ENCODE data around the gene OR10H3. TPM values are rescaled to one million over a fixed set of nuclear protein-coding genes. Genes with fewer than 3 reads are reported as not detected.

OR10H3 gene
- total RNA-seq (not detected), polyA plus RNA-seq (not detected)
- long read RNA-seq, donor 1 = 0 reads
- long read RNA-seq, donor 2 = 0 reads
- long read RNA-seq, donor 3 = 0 reads

- H3K27me3 ChIP-seq = peaks cover 0 to 5% (median 0%) of the 10 kb centered on the region in 7 donors
- no peak for DNase-seq
- peaks cover 0 to 4% (median 0%) of the 10 kb centered on the region in 9 donors for H3K4me1 ChIP-seq
- intact Hi-C loops (cut with DNase I) = no loop called here
- H3K9me3 ChIP-seq = peaks cover 0 to 25% (median 16%) of the 10 kb centered on the region in 11 donors
- no peak for TF ChIP-seq CTCF (IDR thresholded peaks at IDR 0.05)
- no peaks in the 10 kb centered on the region for H3K36me3 ChIP-seq
- H3K4me3 ChIP-seq = no peak within 1 kb of the TSS
- ATAC-seq = no peak
- H3K27ac ChIP-seq = no peak within 1 kb of the TSS
- 55 to 66% methylated on average over 4 of the region's 4 CpGs for WGBS, 2 donors
These were observed at the start of gene OR10H3 for GRCh38 chr19:15737722-15738121. Gene OR10H3, plus strand, starts transcription at chr19:15737985. Its CDS starts 3,408 bp downstream, at chr19:15741393.

GRCh38 chr19:15696654-15697194 lies 41.1 kb upstream of the OR10H3 start:
- Histone ChIP-seq H3K4me1 (no peaks in the 10 kb centered on the region), H3K27me3 (peaks cover 0 to 6% (median 0%) of the 10 kb centered on the region in 7 donors), H3K27ac (no peak overlapping the region), H3K36me3 (peaks cover 0 to 11% (median 0%) of the 10 kb centered on the region in 9 donors), H3K4me3 (no peak overlapping the region), H3K9me3 (peaks cover 0 to 26% (median 0%) of the 10 kb centered on the region in 11 donors)
- intact Hi-C loops (cut with DNase I) = no loop called here
- 71 to 72% methylated on average over 19 of the region's 19 CpGs for WGBS, 2 donors
- DNase-seq (no peak), ATAC-seq (no peak)
- no peak for TF ChIP-seq CTCF (IDR thresholded peaks at IDR 0.05)

GRCh38 chr19:15701757-15702533 lies 35.8 kb upstream of the OR10H3 start:
- no peak for DNase-seq
- Histone ChIP-seq H3K27ac (no peak overlapping the region), H3K36me3 (peaks cover 0 to 11% (median 0%) of the 10 kb centered on the region in 9 donors), H3K4me3 (no peak overlapping the region), H3K9me3 (peaks cover 0 to 21% (median 0%) of the 10 kb centered on the region in 11 donors), H3K4me1 (peaks cover 0 to 17% (median 12%) of the 10 kb centered on the region in 9 donors), H3K27me3 (peaks cover 0 to 1% (median 0%) of the 10 kb centered on the region in 7 donors)
- 52 to 65% methylated on average over 4 of the region's 4 CpGs for WGBS, 2 donors
- intact Hi-C loops (cut with DNase I) = no loop called here
- TF ChIP-seq CTCF (IDR thresholded peaks at IDR 0.05) = no peak
- ATAC-seq = peak in 3 of 8 donors; percentile 17 to 31 (median 22)

- Histone ChIP-seq H3K9me3 (peaks cover 0 to 21% (median 0%) of the 10 kb centered on the region in 11 donors), H3K36me3 (peaks cover 0 to 11% (median 0%) of the 10 kb centered on the region in 9 donors), H3K4me3 (no peak overlapping the region), H3K4me1 (peaks cover 0 to 17% (median 12%) of the 10 kb centered on the region in 9 donors), H3K27ac (no peak overlapping the region), H3K27me3 (no peaks in the 10 kb centered on the region)
- ATAC-seq = peak; percentile 79 to 94 (median 92)
- intact Hi-C loops (cut with DNase I) = no loop called here
- WGBS, 2 donors = 3 to 6% methylated on average over 7 of the region's 7 CpGs
- TF ChIP-seq CTCF (IDR thresholded peaks at IDR 0.05) = no peak
- peak; percentile 76 to 83 for DNase-seq
These were observed 35.3 kb upstream of the OR10H3 start for GRCh38 chr19:15702534-15702930.

Measured in heart right ventricle (tissue), 16 donors.